HEK293 (cell line): ENCODE measurements around the gene WHRN.

ENCODE experiments used
- CTCF ChIA-PET: fragments of 350-600 bp; formaldehyde crosslinking; extraction: SDS; loops from one replicate; lab custom pipeline; 2021; ENCODE audit warnings: antibody characterized with exemption; lab: Yijun Ruan, JAX
- POLR2A ChIA-PET: fragments of 300-600 bp; formaldehyde crosslinking; extraction: SDS; loops from one replicate; lab custom pipeline; 2020; ENCODE audit warnings: antibody characterized with exemption, inconsistent platforms; lab: Yijun Ruan, JAX
- H3K27ac ChIP-seq: fragments of 200-500 bp; sonication (Bioruptor generic); 2 replicates; pipeline ENCODE4 v1.5.1; 2014; ENCODE audit warnings: low read depth, low read length, control low read depth, inconsistent platforms; ENCODE audit errors: extremely low read depth
- H3K36me3 ChIP-seq, 2 experiments: fragments of 200-500 bp in 1 of 2; sonication (Bioruptor generic) in 1 of 2; 1 replicate in 1 of 2; 2 replicates in 1 of 2; pipeline ENCODE4 v1.5.1; 2014 to 2017; ENCODE audit warnings: inconsistent platforms in 2 of 2, low read length in 2 of 2; ENCODE audit not compliant: control insufficient read depth in 2 of 2, insufficient read depth in 1 of 2
- H3K4me1 ChIP-seq: fragments of 200-500 bp; sonication (Bioruptor generic); 2 replicates; pipeline ENCODE4 v1.5.1; 2014; ENCODE audit warnings: mild to moderate bottlenecking, low read length, inconsistent platforms; ENCODE audit not compliant: control insufficient read depth, insufficient read depth
- H3K4me3 ChIP-seq: 2 replicates; pipeline ENCODE4 v1.5.1; 2011; ENCODE audit warnings: low read depth, mild to moderate bottlenecking, control low read depth, low read length, moderate library complexity
- H3K9me3 ChIP-seq: fragments of 200-500 bp; sonication (Bioruptor generic); 2 replicates; pipeline ENCODE4 v1.5.1; 2014; ENCODE audit warnings: low read depth, low read length, inconsistent platforms; ENCODE audit not compliant: control insufficient read depth, insufficient read depth
- GLIS1 ChIP-seq: fragments of 450-650 bp; formaldehyde crosslinking; IDR thresholded peaks from 2 replicates; pipeline ENCODE4 v1.5.1; 2016; ENCODE audit warnings: missing biosample characterization, missing genetic modification characterization
- HOXA7 ChIP-seq: sonication (generic); formaldehyde crosslinking; IDR thresholded peaks from 2 replicates; pipeline ENCODE4 v1.8.1; 2022; ENCODE audit warnings: missing genetic modification reagents, borderline replicate concordance
- KLF10 ChIP-seq: fragments of 450-650 bp; IDR thresholded peaks from 2 replicates; pipeline ENCODE4 v1.5.1; 2018; ENCODE audit warnings: missing biosample characterization, mild to moderate bottlenecking, missing genetic modification characterization
- KLF8 ChIP-seq: fragments of 450-650 bp; formaldehyde crosslinking; IDR thresholded peaks from 2 replicates; pipeline ENCODE4 v1.5.1; 2016; ENCODE audit warnings: missing biosample characterization, missing genetic modification characterization
- ZFHX2 ChIP-seq: fragments of 450-650 bp; formaldehyde crosslinking; conservative IDR thresholded peaks from 2 replicates; pipeline ENCODE4 v1.5.1; 2016; ENCODE audit warnings: missing biosample characterization, missing genetic modification characterization
- ZNF112 ChIP-seq: fragments of 450-650 bp; formaldehyde crosslinking; IDR thresholded peaks from 2 replicates; pipeline ENCODE4 v1.5.0; 2017; ENCODE audit warnings: missing biosample characterization, missing genetic modification characterization
- ZNF114 ChIP-seq: fragments of 450-650 bp; formaldehyde crosslinking; IDR thresholded peaks from 2 replicates; pipeline ENCODE4 v1.5.0; 2017; ENCODE audit warnings: missing biosample characterization, missing genetic modification characterization
- ZNF146 ChIP-seq: fragments of 450-650 bp; formaldehyde crosslinking; IDR thresholded peaks from 2 replicates; pipeline ENCODE4 v1.5.1; 2016; ENCODE audit warnings: missing biosample characterization, missing genetic modification characterization
- ZNF24 ChIP-seq: fragments of 450-650 bp; formaldehyde crosslinking; IDR thresholded peaks from 2 replicates; pipeline ENCODE4 v1.5.1; 2016; ENCODE audit warnings: missing biosample characterization, missing genetic modification characterization
- ZNF266 ChIP-seq: fragments of 450-650 bp; formaldehyde crosslinking; IDR thresholded peaks from 2 replicates; pipeline ENCODE4 v1.5.1; 2016; ENCODE audit warnings: missing biosample characterization, missing genetic modification characterization, low read depth
- ZNF324 ChIP-seq: fragments of 450-650 bp; formaldehyde crosslinking; IDR thresholded peaks from 2 replicates; pipeline ENCODE4 v1.5.1; 2016; ENCODE audit warnings: missing biosample characterization, missing genetic modification characterization
- ZNF341 ChIP-seq: fragments of 450-650 bp; formaldehyde crosslinking; IDR thresholded peaks from 2 replicates; pipeline ENCODE4; 2016; ENCODE audit warnings: low read depth, missing biosample characterization, missing genetic modification characterization
- ZNF350 ChIP-seq: fragments of 450-650 bp; formaldehyde crosslinking; IDR thresholded peaks from 2 replicates; pipeline ENCODE4 v1.5.0; 2017; ENCODE audit warnings: missing biosample characterization, mild to moderate bottlenecking, missing genetic modification characterization
- ZNF391 ChIP-seq: fragments of 450-650 bp; formaldehyde crosslinking; IDR thresholded peaks from 2 replicates; pipeline ENCODE4 v1.5.1; 2016; ENCODE audit warnings: low read depth, missing biosample characterization, missing genetic modification characterization, borderline replicate concordance
- ZNF404 ChIP-seq: fragments of 450-650 bp; formaldehyde crosslinking; IDR thresholded peaks from 2 replicates; pipeline ENCODE4 v1.5.1; 2017; ENCODE audit warnings: missing biosample characterization, missing genetic modification characterization
- ZNF473 ChIP-seq: fragments of 450-650 bp; formaldehyde crosslinking; IDR thresholded peaks from 2 replicates; pipeline ENCODE4 v1.5.1; 2017; ENCODE audit warnings: missing biosample characterization, missing genetic modification characterization
- ZNF596 ChIP-seq: fragments of 450-650 bp; IDR thresholded peaks from 2 replicates; pipeline ENCODE4 v1.5.0; 2018; ENCODE audit warnings: missing biosample characterization, mild to moderate bottlenecking, missing genetic modification characterization, moderate library complexity
- ZNF610 ChIP-seq: fragments of 450-650 bp; formaldehyde crosslinking; IDR thresholded peaks from 2 replicates; pipeline ENCODE4 v1.5.1; 2016; ENCODE audit warnings: missing biosample characterization, missing genetic modification characterization, borderline replicate concordance
- ZNF621 ChIP-seq: fragments of 450-650 bp; formaldehyde crosslinking; IDR thresholded peaks from 2 replicates; pipeline ENCODE4 v1.5.1; 2017; ENCODE audit warnings: missing biosample characterization, missing genetic modification characterization
- ZNF624 ChIP-seq: fragments of 450-650 bp; formaldehyde crosslinking; IDR thresholded peaks from 2 replicates; pipeline ENCODE4 v1.5.1; 2017; ENCODE audit warnings: missing biosample characterization, missing genetic modification characterization
- ZNF629 ChIP-seq: fragments of 450-650 bp; formaldehyde crosslinking; IDR thresholded peaks from 2 replicates; pipeline ENCODE4 v1.5.1; 2017; ENCODE audit warnings: missing biosample characterization, missing genetic modification characterization
- TF ChIP-seq, protein P1 (sequence below): fragments of 450-650 bp; formaldehyde crosslinking; IDR thresholded peaks from 2 replicates; pipeline ENCODE4 v1.5.1; 2016; ENCODE audit warnings: missing biosample characterization, missing genetic modification characterization
- TF ChIP-seq, protein P2 (sequence below): fragments of 450-650 bp; formaldehyde crosslinking; IDR thresholded peaks from 2 replicates; pipeline ENCODE4 v1.5.1; 2016; ENCODE audit warnings: missing biosample characterization, missing genetic modification characterization, borderline replicate concordance
- TF ChIP-seq, protein P3 (sequence below): sonication (generic); formaldehyde crosslinking; IDR thresholded peaks from 2 replicates; pipeline ENCODE4 v1.8.1; 2022; ENCODE audit warnings: mild to moderate bottlenecking, moderate library complexity, missing genetic modification reagents

The WHRN gene

DNA sequence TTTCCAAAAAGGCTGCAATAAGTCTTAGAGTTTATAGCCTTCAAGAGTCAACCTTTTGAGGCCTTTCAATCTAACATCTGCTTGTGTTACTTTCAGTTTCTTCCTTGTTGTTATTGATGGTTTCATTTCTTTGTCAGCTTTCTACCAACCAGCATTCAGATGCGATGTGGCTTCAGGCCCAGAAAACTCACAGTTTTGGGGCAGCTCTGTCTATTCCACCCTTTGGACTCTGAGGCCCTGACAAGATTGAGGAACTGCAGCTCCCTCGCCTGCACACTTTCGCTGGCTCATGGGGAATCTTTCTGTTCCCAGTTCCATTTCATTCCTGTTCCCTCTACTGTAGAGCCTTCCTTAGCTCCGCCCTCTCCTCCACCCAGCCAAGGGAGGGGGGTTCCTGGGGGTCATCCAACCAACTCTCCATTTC, 13.3 kb upstream of the WHRN start (continued):
- TF ChIP-seq, protein P1, sequence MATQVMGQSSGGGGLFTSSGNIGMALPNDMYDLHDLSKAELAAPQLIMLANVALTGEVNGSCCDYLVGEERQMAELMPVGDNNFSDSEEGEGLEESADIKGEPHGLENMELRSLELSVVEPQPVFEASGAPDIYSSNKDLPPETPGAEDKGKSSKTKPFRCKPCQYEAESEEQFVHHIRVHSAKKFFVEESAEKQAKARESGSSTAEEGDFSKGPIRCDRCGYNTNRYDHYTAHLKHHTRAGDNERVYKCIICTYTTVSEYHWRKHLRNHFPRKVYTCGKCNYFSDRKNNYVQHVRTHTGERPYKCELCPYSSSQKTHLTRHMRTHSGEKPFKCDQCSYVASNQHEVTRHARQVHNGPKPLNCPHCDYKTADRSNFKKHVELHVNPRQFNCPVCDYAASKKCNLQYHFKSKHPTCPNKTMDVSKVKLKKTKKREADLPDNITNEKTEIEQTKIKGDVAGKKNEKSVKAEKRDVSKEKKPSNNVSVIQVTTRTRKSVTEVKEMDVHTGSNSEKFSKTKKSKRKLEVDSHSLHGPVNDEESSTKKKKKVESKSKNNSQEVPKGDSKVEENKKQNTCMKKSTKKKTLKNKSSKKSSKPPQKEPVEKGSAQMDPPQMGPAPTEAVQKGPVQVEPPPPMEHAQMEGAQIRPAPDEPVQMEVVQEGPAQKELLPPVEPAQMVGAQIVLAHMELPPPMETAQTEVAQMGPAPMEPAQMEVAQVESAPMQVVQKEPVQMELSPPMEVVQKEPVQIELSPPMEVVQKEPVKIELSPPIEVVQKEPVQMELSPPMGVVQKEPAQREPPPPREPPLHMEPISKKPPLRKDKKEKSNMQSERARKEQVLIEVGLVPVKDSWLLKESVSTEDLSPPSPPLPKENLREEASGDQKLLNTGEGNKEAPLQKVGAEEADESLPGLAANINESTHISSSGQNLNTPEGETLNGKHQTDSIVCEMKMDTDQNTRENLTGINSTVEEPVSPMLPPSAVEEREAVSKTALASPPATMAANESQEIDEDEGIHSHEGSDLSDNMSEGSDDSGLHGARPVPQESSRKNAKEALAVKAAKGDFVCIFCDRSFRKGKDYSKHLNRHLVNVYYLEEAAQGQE (tag by site-specific recombination), result no peak
- no peak for TF ChIP-seq ZNF404
- TF ChIP-seq ZFHX2 (tag by site-specific recombination), result no peak
- no peak for TF ChIP-seq ZNF624 (tag by site-specific recombination)
- no peak for TF ChIP-seq ZNF629 (tag by site-specific recombination)

DNA sequence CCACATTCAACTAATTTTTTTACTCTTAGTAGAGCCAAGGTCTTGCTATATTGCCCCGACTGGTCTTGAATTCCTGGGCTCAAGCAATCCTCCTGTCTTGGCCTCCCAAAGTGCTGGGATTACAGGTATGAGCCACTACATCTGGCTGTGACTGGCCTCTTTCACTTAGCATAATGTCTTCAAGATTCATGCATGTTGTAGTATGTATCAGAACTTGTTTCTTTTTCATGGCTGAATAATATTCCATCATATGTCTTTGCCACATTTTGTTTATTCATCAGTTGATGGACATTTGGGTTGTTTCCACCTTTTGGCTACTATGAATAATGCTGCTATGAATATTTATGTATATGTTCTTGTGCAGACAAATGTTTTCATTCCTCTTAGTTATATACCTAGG, 12.8 kb upstream of the WHRN start:
- POLR2A ChIA-PET, result interaction anchor here (0.6 to 2.4 kb wide), 2 partner anchors 12 to 69 kb away, joined by 4 to 7 read pairs; partner anchors contain the start of gene ATP6V1G1

DNA sequence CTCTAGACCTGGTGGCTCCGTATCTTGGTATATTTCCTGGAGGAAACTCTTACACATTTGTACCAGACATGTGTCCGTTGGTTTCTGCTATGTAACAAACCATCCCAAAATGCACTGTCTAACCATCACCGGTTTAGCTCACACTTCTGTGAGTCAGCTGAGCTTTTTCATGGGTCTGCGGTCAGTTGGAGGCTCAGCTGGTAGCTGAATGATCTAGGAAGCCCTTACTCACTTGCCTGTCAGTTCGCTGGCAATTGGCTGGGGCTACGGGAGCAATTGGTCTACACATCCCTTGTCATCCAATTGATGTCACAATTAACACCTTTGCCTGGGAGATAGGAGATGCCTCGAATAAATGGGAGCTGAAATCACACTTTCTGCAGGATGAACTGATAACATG, 11.6 kb upstream of the WHRN start:
- POLR2A ChIA-PET, result no interaction called here
- no peaks in the 10 kb centered on the region for H3K4me1 ChIP-seq
- no peak overlapping the region for H3K27ac ChIP-seq
- no peaks in the 10 kb centered on the region for H3K36me3 ChIP-seq
- H3K4me3 ChIP-seq, result no peak overlapping the region
- TF ChIP-seq ZNF112 (tag by site-specific recombination) (no peak), ZNF146 (tag by site-specific recombination) (no peak), ZNF341 (no peak), ZNF24 (tag by site-specific recombination) (no peak), ZNF473 (tag by site-specific recombination) (no peak), GLIS1 (tag by site-specific recombination) (no peak), ZNF596 (tag by site-specific recombination) (no peak), ZNF621 (tag by site-specific recombination) (no peak), ZNF114 (tag by site-specific recombination) (no peak), ZNF324 (no peak), ZNF391 (tag by site-specific recombination) (no peak), ZNF610 (tag by site-specific recombination) (no peak), KLF8 (tag by site-specific recombination) (no peak), KLF10 (tag by site-specific recombination) (no peak), ZNF350 (no peak)
- TF ChIP-seq, protein P2, sequence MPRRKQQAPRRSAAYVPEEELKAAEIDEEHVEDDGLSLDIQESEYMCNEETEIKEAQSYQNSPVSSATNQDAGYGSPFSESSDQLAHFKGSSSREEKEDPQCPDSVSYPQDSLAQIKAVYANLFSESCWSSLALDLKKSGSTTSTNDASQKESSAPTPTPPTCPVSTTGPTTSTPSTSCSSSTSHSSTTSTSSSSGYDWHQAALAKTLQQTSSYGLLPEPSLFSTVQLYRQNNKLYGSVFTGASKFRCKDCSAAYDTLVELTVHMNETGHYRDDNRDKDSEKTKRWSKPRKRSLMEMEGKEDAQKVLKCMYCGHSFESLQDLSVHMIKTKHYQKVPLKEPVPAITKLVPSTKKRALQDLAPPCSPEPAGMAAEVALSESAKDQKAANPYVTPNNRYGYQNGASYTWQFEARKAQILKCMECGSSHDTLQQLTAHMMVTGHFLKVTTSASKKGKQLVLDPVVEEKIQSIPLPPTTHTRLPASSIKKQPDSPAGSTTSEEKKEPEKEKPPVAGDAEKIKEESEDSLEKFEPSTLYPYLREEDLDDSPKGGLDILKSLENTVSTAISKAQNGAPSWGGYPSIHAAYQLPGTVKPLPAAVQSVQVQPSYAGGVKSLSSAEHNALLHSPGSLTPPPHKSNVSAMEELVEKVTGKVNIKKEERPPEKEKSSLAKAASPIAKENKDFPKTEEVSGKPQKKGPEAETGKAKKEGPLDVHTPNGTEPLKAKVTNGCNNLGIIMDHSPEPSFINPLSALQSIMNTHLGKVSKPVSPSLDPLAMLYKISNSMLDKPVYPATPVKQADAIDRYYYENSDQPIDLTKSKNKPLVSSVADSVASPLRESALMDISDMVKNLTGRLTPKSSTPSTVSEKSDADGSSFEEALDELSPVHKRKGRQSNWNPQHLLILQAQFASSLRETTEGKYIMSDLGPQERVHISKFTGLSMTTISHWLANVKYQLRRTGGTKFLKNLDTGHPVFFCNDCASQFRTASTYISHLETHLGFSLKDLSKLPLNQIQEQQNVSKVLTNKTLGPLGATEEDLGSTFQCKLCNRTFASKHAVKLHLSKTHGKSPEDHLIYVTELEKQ, result no peak
- CTCF ChIA-PET, result interaction anchor here (0.8 kb wide), 1 partner anchor 9 kb away, joined by 4 read pairs; no protein-coding TSS in a partner anchor
- no peaks in the 10 kb centered on the region for H3K9me3 ChIP-seq

More for the DNA sequence above, 12.8 kb upstream of the WHRN start:
- TF ChIP-seq, protein P3, sequence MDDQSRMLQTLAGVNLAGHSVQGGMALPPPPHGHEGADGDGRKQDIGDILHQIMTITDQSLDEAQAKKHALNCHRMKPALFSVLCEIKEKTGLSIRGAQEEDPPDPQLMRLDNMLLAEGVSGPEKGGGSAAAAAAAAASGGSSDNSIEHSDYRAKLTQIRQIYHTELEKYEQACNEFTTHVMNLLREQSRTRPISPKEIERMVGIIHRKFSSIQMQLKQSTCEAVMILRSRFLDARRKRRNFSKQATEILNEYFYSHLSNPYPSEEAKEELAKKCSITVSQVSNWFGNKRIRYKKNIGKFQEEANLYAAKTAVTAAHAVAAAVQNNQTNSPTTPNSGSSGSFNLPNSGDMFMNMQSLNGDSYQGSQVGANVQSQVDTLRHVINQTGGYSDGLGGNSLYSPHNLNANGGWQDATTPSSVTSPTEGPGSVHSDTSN (CRISPR knock-in tag), result no peak
- TF ChIP-seq ZNF146 (tag by site-specific recombination) (peak; percentile 84), HOXA7 (no peak), ZNF266 (tag by site-specific recombination) (no peak)
- H3K4me3 ChIP-seq, result no peak overlapping the region
- H3K27ac ChIP-seq, result no peak overlapping the region
- no peaks in the 10 kb centered on the region for H3K36me3 ChIP-seq
- no peaks in the 10 kb centered on the region for H3K9me3 ChIP-seq
- H3K4me1 ChIP-seq, result no peaks in the 10 kb centered on the region
- CTCF ChIA-PET, result interaction anchor here (0.6 to 0.7 kb wide), 2 partner anchors 90 to 102 kb away, joined by 3 read pairs; no protein-coding TSS in a partner anchor
